Fibroblast of the aortic adventitia (primary cell): Measurements from ENCODE around the gene CD96. TPM values are rescaled to one million over a fixed set of nuclear protein-coding genes. Genes with fewer than 3 reads are reported as not detected.

Source experiments
- DNase-seq: peaks from one replicate; pipeline ENCODE4 v3.0.0-alpha.2; 2010; ENCODE audit warnings: low read depth
- H3K4me3 ChIP-seq: 2 replicates; pipeline ENCODE4 v1.5.1; 2011; ENCODE audit warnings: low read depth, mild to moderate bottlenecking, control low read depth, low read length, moderate library complexity
- CTCF ChIP-seq: IDR thresholded peaks from 2 replicates; pipeline ENCODE4 v1.5.1; 2011; ENCODE audit warnings: mild to moderate bottlenecking, low read length, control low read depth, inconsistent platforms; ENCODE audit not compliant: insufficient read depth
- total RNA-seq: library from RNA; depleted of rRNA; stranded (reverse); fragments of >200 nt; gene quantifications from 2 replicates; pipeline ENCODE4 v1.2.3, GENCODE V29; 2012; ENCODE audit warnings: low replicate concordance

CD96 gene
- total RNA-seq, 1 donor: 0.09 TPM

GRCh38 chr3:111613294-111613693, 71.3 kb downstream of the CD96 start:
- DNase-seq: no peak
- H3K4me3 ChIP-seq: no peak overlapping the region
- TF ChIP-seq CTCF: no peak

- H3K4me3 ChIP-seq: no peak overlapping the region
- no peak for TF ChIP-seq CTCF
- no peak for DNase-seq
Measured at GRCh38 chr3:111615880-111616279, 73.9 kb downstream of the CD96 start.

- no peak overlapping the region for H3K4me3 ChIP-seq
- DNase-seq: no peak
- TF ChIP-seq CTCF: peak; percentile 14
Measured at GRCh38 chr3:111616417-111617105, 74.6 kb downstream of the CD96 start.

- no peak for DNase-seq
- H3K4me3 ChIP-seq: no peak overlapping the region
- TF ChIP-seq CTCF: no peak
Measured at GRCh38 chr3:111617406-111617805, 75.4 kb downstream of the CD96 start.

- TF ChIP-seq CTCF: no peak
- H3K4me3 ChIP-seq: no peak overlapping the region
- DNase-seq: peak; percentile 22
Measured at GRCh38 chr3:111617912-111618601, 76.1 kb downstream of the CD96 start.

GRCh38 chr3:111618945-111619344, 76.9 kb downstream of the CD96 start:
- TF ChIP-seq CTCF: no peak
- DNase-seq: no peak
- no peak overlapping the region for H3K4me3 ChIP-seq
